HepG2 (cell line): ENCODE results near the gene SEMA4B. TPM values are rescaled to one million over a fixed set of nuclear protein-coding genes. Genes with fewer than 3 reads are reported as not detected.

Experiments used
- ATAC-seq: fragments of 200-7000 bp; cut with Tn5 transposase; 3 replicates; pipeline ENCODE4 v1.9.1; 2020; ENCODE audit warnings: mild to moderate bottlenecking, moderate library complexity
- BruUV-seq: library from RNA; stranded (reverse); fragments of 400-500 nt; replicated peaks from 2 replicates; lab custom pipeline; 2021; lab: Mats Ljungman, UMichigan
- CTCF ChIA-PET: fragments of 300-600 bp; formaldehyde crosslinking; extraction: SDS; loops from one replicate; lab custom pipeline; 2021; ENCODE audit warnings: low total read pairs, inconsistent platforms, low intra/inter-chr PET ratio; lab: Yijun Ruan, JAX
- POLR2A ChIA-PET: fragments of 350-600 bp; sonication (Branson Sonifier 250); formaldehyde crosslinking; loops from one replicate; lab custom pipeline; 2020; ENCODE audit warnings: antibody characterized with exemption, inconsistent platforms; lab: Yijun Ruan, JAX
- DNase-seq: peaks from one replicate; pipeline ENCODE4 v3.0.0-alpha.2; 2015; ENCODE audit warnings: low spot score
- FAIRE-seq: peaks from 3 replicates; lab custom pipeline; 2011; peaks lifted over from hg19 to GRCh38; lab: Jason Lieb, UNC
- H2AFZ ChIP-seq: one replicate; pipeline ENCODE4 v1.6.1; 2011; ENCODE audit warnings: low read length, inconsistent platforms
- H3K27ac ChIP-seq: fragments of 300-600 bp; 3 replicates; pipeline ENCODE4 v1.8.0; 2011; ENCODE audit warnings: mixed run types, mild to moderate bottlenecking, mixed read lengths, low read length, inconsistent platforms; ENCODE audit not compliant: insufficient read depth; ENCODE audit errors: extremely low read length
- H3K27me3 ChIP-seq, 2 experiments: fragments of 200-600 bp in 1 of 2; 2 replicates in 1 of 2; 3 replicates in 1 of 2; pipeline versions ENCODE4 v1.6.0 to v1.8.0; 2011; ENCODE audit warnings: low read length in 2 of 2, mild to moderate bottlenecking in 2 of 2, moderate library complexity in 2 of 2, inconsistent platforms in 1 of 2; ENCODE audit not compliant: insufficient read depth in 2 of 2, control insufficient read depth in 1 of 2
- H3K36me3 ChIP-seq, 2 experiments: fragments of 200-600 bp in 1 of 2; replicated peaks in 1 of 2; 2 replicates in 1 of 2; 3 replicates in 1 of 2; pipeline versions ENCODE4 v1.5.1 to v1.8.0; 2011; ENCODE audit warnings: low read length in 2 of 2, inconsistent platforms in 1 of 2; ENCODE audit not compliant: insufficient read depth in 2 of 2, control insufficient read depth in 1 of 2
- H3K4me1 ChIP-seq: 2 replicates; pipeline ENCODE4 v1.5.1; 2012; ENCODE audit warnings: low read length, inconsistent platforms; ENCODE audit not compliant: insufficient read depth
- H3K4me2 ChIP-seq: 2 replicates; pipeline ENCODE4 v1.6.0; 2011; ENCODE audit warnings: low read depth, low read length, inconsistent platforms
- H3K4me3 ChIP-seq, 3 experiments: fragments of 200-600 bp in 1 of 3; sonication (generic), shearing (Covaris generic) in 1 of 3; replicated peaks in 1 of 3; 2 replicates each; pipeline ENCODE4 v1.5.1; 2011 to 2016; ENCODE audit warnings: low read length in 3 of 3, inconsistent platforms in 2 of 3, low read depth in 2 of 3, mild to moderate bottlenecking in 2 of 3, control low read depth in 1 of 3, mixed read lengths in 1 of 3; ENCODE audit not compliant: insufficient read depth in 1 of 3
- H3K79me2 ChIP-seq: one replicate; pipeline ENCODE4 v1.6.1; 2011; ENCODE audit warnings: low read length, inconsistent platforms; ENCODE audit not compliant: insufficient read depth
- H3K9ac ChIP-seq: 2 replicates; pipeline ENCODE4 v1.6.0; 2011; ENCODE audit warnings: mild to moderate bottlenecking, low read depth, low read length, inconsistent platforms; ENCODE audit not compliant: insufficient read depth
- H3K9me3 ChIP-seq: 2 replicates; pipeline ENCODE4 v1.5.1; 2012; ENCODE audit warnings: mild to moderate bottlenecking, low read length
- H4K20me1 ChIP-seq: 2 replicates; pipeline ENCODE4 v1.6.0; 2011; ENCODE audit warnings: inconsistent platforms, mild to moderate bottlenecking, low read length, moderate library complexity; ENCODE audit not compliant: insufficient read depth
- AFF4 ChIP-seq: sonication (generic); formaldehyde crosslinking; IDR thresholded peaks from 2 replicates; pipeline ENCODE4 v1.4.0; 2020; ENCODE audit warnings: missing genetic modification reagents
- BATF2 ChIP-seq: sonication (generic); formaldehyde crosslinking; IDR thresholded peaks from 2 replicates; pipeline ENCODE4 v1.8.0; 2022; ENCODE audit warnings: mild to moderate bottlenecking, missing genetic modification reagents, moderate library complexity
- E2F2 ChIP-seq: sonication (generic); formaldehyde crosslinking; IDR thresholded peaks from 2 replicates; pipeline ENCODE4 v1.4.0; 2020; ENCODE audit warnings: missing genetic modification reagents, borderline replicate concordance
- FOXO4 ChIP-seq: sonication (generic); formaldehyde crosslinking; conservative IDR thresholded peaks from 2 replicates; pipeline ENCODE4 v1.8.1; 2023; ENCODE audit warnings: missing genetic modification reagents
- HCFC1 ChIP-seq: fragments of 150-350 bp; IDR thresholded peaks from 2 replicates; pipeline ENCODE4 v1.6.1; 2014; ENCODE audit warnings: low read depth, low read length
- HES4 ChIP-seq: sonication (generic); formaldehyde crosslinking; IDR thresholded peaks from 2 replicates; pipeline ENCODE4 v1.9.0; 2021; ENCODE audit warnings: mild to moderate bottlenecking, missing genetic modification reagents, borderline replicate concordance
- SOX13 ChIP-seq, 3 experiments: fragments of 450-650 bp in 1 of 3; sonication (generic) in 1 of 3; formaldehyde crosslinking in 1 of 3; IDR thresholded peaks in 2 of 3; conservative IDR thresholded peaks in 1 of 3; 2 replicates each; pipeline versions ENCODE4 v1.5.0 to v1.6.1; 2016 to 2020; ENCODE audit warnings: antibody characterized with exemption in 1 of 3, mild to moderate bottlenecking in 1 of 3, missing compliant biosample characterization in 1 of 3, missing genetic modification reagents in 1 of 3, moderate library complexity in 1 of 3
- ZBTB39 ChIP-seq: sonication (generic); formaldehyde crosslinking; IDR thresholded peaks from 2 replicates; pipeline ENCODE4 v1.5.0; 2020; ENCODE audit warnings: missing genetic modification reagents
- ZKSCAN1 ChIP-seq: fragments of 150-350 bp; IDR thresholded peaks from 2 replicates; pipeline ENCODE4 v1.6.1; 2014; ENCODE audit warnings: low read length
- ZNF121 ChIP-seq: sonication (generic); formaldehyde crosslinking; IDR thresholded peaks from 2 replicates; pipeline ENCODE4 v1.5.0; 2020; ENCODE audit warnings: mild to moderate bottlenecking, missing genetic modification reagents
- ZNF501 ChIP-seq: sonication (generic); formaldehyde crosslinking; IDR thresholded peaks from 2 replicates; pipeline ENCODE4 v1.5.1; 2020; ENCODE audit warnings: mild to moderate bottlenecking, moderate library complexity, missing genetic modification reagents
- ZNF564 ChIP-seq: sonication (generic); formaldehyde crosslinking; IDR thresholded peaks from 2 replicates; pipeline ENCODE4 v1.8.1; 2023; ENCODE audit warnings: mild to moderate bottlenecking, missing genetic modification reagents
- ZNF782 ChIP-seq: sonication (generic); formaldehyde crosslinking; IDR thresholded peaks from 2 replicates; pipeline ENCODE4 v1.4.0; 2020; ENCODE audit warnings: missing genetic modification reagents, mild to moderate bottlenecking, borderline replicate concordance
- whole genome bisulfite sequencing: methylation state at CpG from one replicate; pipeline ENCODE4 v1.1.6; 2017; ENCODE audit warnings: low lambda C conversion rate; 5-methylcytosine and 5-hydroxymethylcytosine counted together
- in situ Hi-C: cut with HindIII; loops from 2 replicates; pipeline ENCODE4 v1.10.0; 2017; ENCODE audit warnings: low pct_unique_long_range_greater_than_20kb; ENCODE audit not compliant: extremely low pct_ligation_motif_present
- intact Hi-C: fragments of 100-400 bp; cut with micrococcal nuclease; formaldehyde crosslinking; loops from one replicate; pipeline ENCODE4 v1.10.0; 2022; ENCODE audit not compliant: unreplicated experiment
- polyA plus RNA-seq, 8 experiments: library from polyadenylated mRNA; depleted of rRNA in 3 of 8; stranded (reverse) in 7 of 8; unstranded in 1 of 8; fragments of >200 nt; fragmentation: Illumina TruSeq in 4 of 8; extraction: Trizol in 4 of 8; gene quantifications; 2 replicates each; pipeline versions ENCODE4 v1.2.1 to v1.2.3, GENCODE V29; 2011 to 2016; ENCODE audit warnings: low read depth in 4 of 8, missing spikeins in 1 of 8, mixed read lengths in 1 of 8; ENCODE audit not compliant: insufficient read depth in 1 of 8
- total RNA-seq, 5 experiments: library from RNA; depleted of rRNA; stranded (reverse); fragments of >200 nt; fragmentation: Illumina TruSeq; extraction: Trizol; gene quantifications; 2 replicates each; pipeline ENCODE4 v1.2.3, GENCODE V29; 2016; ENCODE audit warnings: low read depth in 1 of 5

SEMA4B gene
- total and polyA plus RNA-seq, 2 of the 13 experiments (the other 11 are each of a cell fraction or from before 2014, with no cell fraction given): 2.1 to 17.0 TPM

GRCh38 chr15:90248789-90249202, 47.7 kb downstream of the SEMA4B start:
- POLR2A ChIA-PET: interaction anchor here (0.7 to 3.5 kb wide), 10 partner anchors 10 to 139 kb away, joined by 3 to 50 read pairs (median 8); partner anchors contain the start of genes CIB1, GDPGP1, IQGAP1 and NGRN
- Histone ChIP-seq H4K20me1 (no peaks in the 10 kb centered on the region), H3K4me3 (no peak overlapping the region; a peak in 1 of 6 replicates), H3K4me2 (peak overlapping the region; percentile 97), H3K4me1 (peaks cover 60% of the 10 kb centered on the region), H3K79me2 (no peaks in the 10 kb centered on the region), H2AFZ (no peak overlapping the region), H3K9me3 (no peaks in the 10 kb centered on the region), H3K27me3 (no peaks in the 10 kb centered on the region), H3K27ac (peak overlapping the region; percentile 60), H3K36me3 (no peaks in the 10 kb centered on the region), H3K9ac (no peak overlapping the region)
- CTCF ChIA-PET: no interaction called here
- BruUV-seq: no TSS peak
- 81% methylated on average over 6 of the region's 6 CpGs for WGBS
- ATAC-seq (peak; percentile 7; the same call in 2 of the 3 replicates), FAIRE-seq (no peak), DNase-seq (no peak)
- in situ Hi-C loops: no loop called here
- intact Hi-C loops: loop anchor here (1.0 to 2.0 kb wide), 2 partner anchors 14 to 16 kb away; partner anchors contain the start of genes GDPGP1 and NGRN
- no peak for TF ChIP-seq ZBTB39
- TF ChIP-seq SOX13 (IDR thresholded peaks at IDR 0.05): 0 out of 2 replicates have a peak, but pooled peaks have one; percentile 16
- no peak for TF ChIP-seq SOX13 (CRISPR knock-in tag; conservative IDR thresholded peaks at IDR 0.05 in 1 of 2, IDR thresholded peaks at IDR 0.05 in 1 of 2)
- 0 out of 2 replicates have a peak, but pooled peaks have one; percentile 4 for TF ChIP-seq ZNF501 (CRISPR knock-in tag)
- TF ChIP-seq HES4 (CRISPR knock-in tag): no peak
- TF ChIP-seq ZNF564 (CRISPR knock-in tag): no peak
- TF ChIP-seq E2F2 (CRISPR knock-in tag): no peak
- no peak for TF ChIP-seq ZNF782 (CRISPR knock-in tag)
- no peak for TF ChIP-seq HCFC1
- no peak for TF ChIP-seq ZKSCAN1
- 0 out of 2 replicates have a peak, but pooled peaks have one; percentile 4 for TF ChIP-seq BATF2 (CRISPR knock-in tag)
- peak; percentile 66; the same call in 1 of the 2 replicates for TF ChIP-seq FOXO4 (CRISPR knock-in tag)
- TF ChIP-seq AFF4: no peak
- peak; percentile 94 for TF ChIP-seq ZNF121 (CRISPR knock-in tag)
